ENCODE measurements around the gene SELP. TPM values are rescaled to one million over a fixed set of nuclear protein-coding genes. Genes with fewer than 3 reads are reported as not detected.

SELP gene
- total RNA-seq, 1 donor from 2014 or later: not detected

Other genes starting within 250 kb of the SELP start
- gene CCDC181, start 202.7 kb downstream of the SELP start, total RNA-seq: 0.54 and 0.63 TPM in 2 replicates
- 3.9 and 4.0 TPM in 2 replicates for gene SLC19A2, start 144.2 kb downstream of the SELP start, total RNA-seq
- not detected in 2 replicates for gene F5, start 43.6 kb downstream of the SELP start, total RNA-seq
- not detected in 2 replicates for gene SELL, start 81.5 kb upstream of the SELP start, total RNA-seq
- gene SELE, start 104.0 kb upstream of the SELP start, total RNA-seq: not detected in 2 replicates
- gene METTL18, start 164.8 kb upstream of the SELP start, total RNA-seq: 6.1 and 6.2 TPM in 2 replicates